Ammon's horn (tissue), 1 donor: ENCODE measurements around the gene AKAP13.

Experiments
- DNase-seq: peaks from one replicate; pipeline ENCODE4 v3.0.0-alpha.2; 2016; ENCODE audit warnings: low spot score

Gene AKAP13

GRCh38 chr15:85741021-85741421, 360.6 kb downstream of the AKAP13 start:
- no peak for DNase-seq

- DNase-seq, result no peak
These were observed 361.3 kb downstream of the AKAP13 start for GRCh38 chr15:85741662-85742061.

DNA sequence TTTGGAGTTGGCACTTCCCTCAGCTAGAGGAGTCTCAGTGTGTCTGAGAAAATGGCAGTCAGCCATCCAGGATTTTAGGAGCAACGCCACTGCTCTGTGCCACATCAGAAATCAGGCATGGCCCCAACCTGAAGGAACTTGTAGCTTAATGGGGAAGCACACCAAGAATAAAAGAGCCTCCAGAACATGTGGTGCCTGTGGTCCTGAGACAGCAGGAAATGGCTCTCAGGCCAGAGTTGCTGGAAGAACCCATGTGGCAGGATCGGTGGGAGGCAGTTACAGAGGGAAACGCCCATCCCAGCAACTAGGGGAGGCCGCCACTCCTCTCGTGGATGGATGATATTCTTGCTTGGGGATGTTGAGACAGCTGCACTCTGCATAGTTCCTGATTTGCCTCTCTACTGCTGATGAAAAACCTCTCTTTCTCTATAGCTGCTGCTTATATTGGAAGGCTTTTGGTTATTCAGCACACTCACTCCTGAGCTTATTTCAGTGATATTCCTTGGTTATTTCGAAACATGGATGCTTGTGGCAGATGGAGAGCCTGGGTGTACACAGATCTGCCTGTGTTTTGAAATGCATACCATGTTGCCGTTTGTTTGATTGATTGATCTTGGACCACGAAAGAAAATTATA, 361.9 kb downstream of the AKAP13 start:
- DNase-seq, result peak; percentile 59

- DNase-seq, result no peak
These were observed 363.1 kb downstream of the AKAP13 start for GRCh38 chr15:85743392-85744055.

- DNase-seq, result no peak
These were observed 364.2 kb downstream of the AKAP13 start for GRCh38 chr15:85744579-85744978.

GRCh38 chr15:85745023-85745422, 364.6 kb downstream of the AKAP13 start:
- DNase-seq, result no peak

DNA sequence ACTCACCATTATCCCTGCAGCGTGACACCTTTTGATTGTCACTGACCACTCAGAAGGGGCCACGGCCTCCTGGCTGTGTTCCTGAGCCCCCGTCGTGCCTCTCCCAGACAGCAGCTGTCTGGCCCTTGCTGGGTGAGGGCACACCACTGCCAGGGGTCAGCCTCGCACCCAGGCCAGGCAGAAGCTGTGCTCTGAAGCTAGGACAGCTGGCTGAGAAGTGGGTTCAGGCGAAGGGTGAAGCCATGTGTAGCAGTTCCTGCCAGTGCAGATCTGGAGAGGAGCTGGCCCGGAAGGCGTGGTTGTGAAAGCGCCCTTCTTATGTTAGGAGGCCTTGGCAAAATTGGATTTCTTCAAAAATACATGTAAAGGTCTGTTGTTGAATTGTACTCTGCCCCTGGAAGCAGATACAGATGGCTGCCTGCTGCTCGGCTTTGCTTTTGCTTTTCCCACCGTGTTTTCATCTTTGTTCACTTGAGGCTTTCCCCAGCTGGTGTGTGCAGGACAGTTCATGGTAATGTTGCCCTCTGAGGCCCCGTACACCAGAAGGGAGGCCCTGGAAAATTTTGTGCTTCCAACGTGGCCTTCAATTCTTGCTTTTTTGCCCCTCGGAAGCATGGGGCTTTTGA, 365.2 kb downstream of the AKAP13 start:
- no peak for DNase-seq

- DNase-seq, result no peak
These were observed 366.2 kb downstream of the AKAP13 start for GRCh38 chr15:85746641-85747040.

GRCh38 chr15:85748176-85748575, 367.8 kb downstream of the AKAP13 start:
- no peak for DNase-seq

DNA sequence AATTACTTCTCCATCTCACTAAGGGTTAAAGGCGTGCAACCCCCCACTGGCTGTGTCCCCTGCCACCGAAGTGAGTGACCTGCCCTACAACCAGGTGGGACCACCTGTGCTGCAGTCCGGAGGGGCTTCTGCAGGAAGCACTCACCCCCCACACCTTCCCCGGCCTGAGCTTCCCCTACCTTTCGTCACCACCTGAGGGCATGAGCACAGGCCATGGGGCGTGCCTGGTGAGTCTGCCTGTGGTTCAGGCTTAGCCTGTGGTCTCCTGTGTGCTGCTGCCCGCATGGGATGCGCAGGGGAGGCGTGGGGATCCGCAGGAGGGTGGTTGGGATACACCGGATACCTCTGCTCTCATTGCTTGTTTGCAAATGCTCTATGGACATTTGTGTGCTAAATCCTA, 368.3 kb downstream of the AKAP13 start:
- DNase-seq, result no peak

DNA sequence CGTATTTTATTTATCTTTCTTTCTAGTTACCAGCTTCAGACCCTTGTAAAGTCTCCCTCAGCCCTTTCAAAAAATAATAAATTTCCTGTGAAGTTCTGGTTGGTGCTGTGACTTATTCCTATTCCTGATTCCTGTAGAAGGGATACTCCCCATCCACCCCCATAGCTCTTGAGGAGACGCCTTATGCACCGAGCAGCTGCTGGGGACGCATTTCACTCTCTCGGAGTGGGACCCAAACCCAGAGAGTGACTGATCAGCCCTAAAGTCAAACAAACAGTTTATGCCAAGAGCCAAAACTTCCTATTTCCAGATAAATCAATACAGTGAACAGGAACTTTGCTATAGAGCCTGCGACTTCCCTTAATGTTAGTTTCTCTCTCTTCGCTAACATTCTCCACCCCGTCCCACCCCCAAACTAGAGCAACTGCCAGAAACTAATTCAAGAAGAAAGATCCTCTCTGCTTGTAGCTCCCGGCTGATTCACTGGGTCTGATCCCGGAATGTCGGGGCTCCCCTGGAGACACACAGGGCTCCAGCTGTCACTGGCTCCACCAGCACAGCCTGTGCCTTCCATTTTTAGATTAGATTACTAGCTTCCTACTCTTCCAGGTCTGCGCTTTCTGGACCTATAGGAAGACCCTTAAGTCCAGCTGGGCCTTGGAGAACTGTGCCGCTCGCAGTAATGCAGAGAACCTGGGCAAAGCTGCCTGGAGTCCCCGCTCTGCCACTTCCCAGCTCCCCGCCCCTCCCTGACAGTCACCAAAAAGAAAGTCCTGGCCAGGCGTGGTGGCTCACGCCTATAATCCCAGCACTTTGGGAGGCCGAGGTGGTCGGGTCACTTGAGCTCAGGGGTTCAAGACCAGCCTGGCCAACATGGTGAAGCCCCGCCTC, 369.1 kb downstream of the AKAP13 start:
- no peak for DNase-seq

GRCh38 chr15:85750319-85751290, 370.2 kb downstream of the AKAP13 start:
- peak; percentile 86 for DNase-seq

GRCh38 chr15:85751291-85752123, 371.1 kb downstream of the AKAP13 start:
- DNase-seq, result peak; percentile 76

- no peak for DNase-seq
These were observed 371.7 kb downstream of the AKAP13 start for GRCh38 chr15:85752124-85752475.

DNA sequence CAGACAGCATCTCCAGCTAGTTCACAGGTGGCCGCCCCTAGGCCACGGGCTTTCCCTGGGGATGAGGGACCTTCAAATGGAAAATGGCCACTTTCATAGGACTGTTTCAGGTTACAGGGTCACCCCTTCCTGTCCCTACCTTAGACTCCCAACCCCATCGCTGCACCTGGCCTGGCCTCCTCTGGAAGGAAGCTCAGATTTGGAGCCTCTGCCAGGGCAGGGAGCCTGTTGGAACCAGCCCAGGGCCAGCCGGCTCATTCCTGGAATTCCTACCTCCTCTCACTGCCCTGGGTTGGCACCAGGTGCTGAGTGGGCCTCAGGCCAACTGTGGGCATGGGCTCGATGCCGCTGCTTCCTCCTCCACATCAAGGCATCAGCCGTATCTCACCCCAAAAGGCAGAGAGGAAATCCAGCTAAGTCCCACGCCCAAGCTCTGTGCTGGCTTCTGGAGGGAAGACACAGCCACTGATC, 372.1 kb downstream of the AKAP13 start:
- no peak for DNase-seq

DNA sequence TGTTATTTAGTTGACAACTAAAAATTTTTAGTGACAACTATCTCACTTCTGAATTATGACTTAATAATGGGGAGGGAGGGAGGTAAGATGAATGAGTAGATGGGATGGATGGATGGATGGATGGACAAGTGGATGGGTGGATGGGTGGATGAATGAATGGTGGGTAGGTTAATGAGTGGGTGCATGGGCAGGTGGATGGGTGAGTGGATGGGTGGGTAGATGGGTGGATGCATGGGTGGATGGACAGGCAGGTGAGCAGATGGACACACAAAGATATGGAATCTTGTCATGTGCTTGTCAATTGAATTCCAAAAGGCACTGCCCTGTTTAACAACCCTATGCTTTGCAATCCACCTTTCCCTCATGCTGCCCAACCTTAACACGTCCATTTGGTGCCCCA, 372.9 kb downstream of the AKAP13 start:
- DNase-seq, result no peak

DNA sequence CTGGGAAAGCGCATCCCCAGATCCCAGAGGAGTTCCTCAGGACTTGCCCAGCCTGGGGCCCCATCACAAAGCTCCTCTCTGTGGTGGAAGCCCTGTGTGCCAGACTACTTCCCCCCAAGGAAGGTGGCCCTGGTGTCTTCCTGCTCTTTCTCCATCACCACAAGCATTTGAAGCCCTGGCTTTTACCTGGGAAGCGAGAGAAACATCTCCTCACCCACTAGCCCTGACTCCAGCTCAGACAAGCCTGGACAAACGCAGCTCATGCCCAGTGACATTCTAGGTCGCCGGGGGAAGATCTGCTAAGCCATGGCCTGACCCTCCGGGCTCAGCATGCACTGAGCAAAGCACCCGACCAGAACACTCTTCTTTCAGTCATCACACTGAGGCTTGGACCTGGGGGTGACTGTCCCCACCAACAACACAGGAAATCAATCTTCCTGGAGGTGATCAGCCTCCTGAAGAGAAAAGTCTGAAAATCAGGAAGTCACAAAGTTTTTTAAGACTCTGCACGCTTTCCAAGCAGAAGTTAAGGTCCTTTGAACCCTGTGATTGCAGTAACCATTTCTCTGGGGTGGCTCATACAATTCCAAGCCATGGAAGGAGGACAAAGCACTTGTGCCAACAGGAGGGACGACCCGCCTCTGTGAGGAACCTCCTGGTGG, 373.5 kb downstream of the AKAP13 start:
- DNase-seq, result no peak

DNA sequence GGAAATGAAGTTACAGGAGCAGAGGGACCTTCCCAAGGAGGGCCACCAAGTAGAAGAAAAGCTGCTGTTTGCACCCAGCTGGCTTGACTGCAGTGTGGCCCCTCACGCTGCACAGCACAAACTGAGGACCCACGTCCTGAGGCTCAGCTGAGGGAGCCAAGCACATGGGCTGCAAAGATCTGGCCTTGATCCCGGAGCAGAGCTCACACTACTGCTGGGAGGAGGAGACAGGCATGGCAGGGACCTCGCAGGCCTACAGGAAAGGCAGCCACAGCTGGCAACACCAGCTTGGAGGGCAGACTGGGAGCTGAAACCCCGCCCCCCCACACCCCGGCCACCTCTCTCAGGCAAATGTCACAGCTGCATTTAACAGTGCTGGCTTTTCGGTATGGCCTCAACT, 374.6 kb downstream of the AKAP13 start:
- DNase-seq, result no peak

DNA sequence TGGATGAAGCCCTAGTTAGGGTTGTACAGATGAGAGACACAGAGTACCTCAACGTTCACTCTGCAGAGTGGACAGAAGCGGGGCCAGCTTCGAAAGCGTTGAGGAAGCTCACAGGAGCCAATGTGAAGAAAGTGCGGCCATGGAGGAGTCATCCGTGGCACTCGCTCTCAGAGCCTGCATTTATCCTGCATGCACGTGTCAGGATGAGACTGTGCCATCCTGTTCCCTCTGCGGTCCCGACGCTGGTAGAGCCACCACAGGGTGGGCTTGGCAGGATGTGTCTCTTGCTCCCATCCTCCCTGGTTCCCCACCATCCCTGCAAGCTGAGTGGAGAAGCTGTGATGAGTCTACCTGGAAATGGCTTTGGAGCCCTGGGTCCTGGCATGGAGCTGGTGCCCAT, 375.1 kb downstream of the AKAP13 start:
- DNase-seq, result no peak

DNA sequence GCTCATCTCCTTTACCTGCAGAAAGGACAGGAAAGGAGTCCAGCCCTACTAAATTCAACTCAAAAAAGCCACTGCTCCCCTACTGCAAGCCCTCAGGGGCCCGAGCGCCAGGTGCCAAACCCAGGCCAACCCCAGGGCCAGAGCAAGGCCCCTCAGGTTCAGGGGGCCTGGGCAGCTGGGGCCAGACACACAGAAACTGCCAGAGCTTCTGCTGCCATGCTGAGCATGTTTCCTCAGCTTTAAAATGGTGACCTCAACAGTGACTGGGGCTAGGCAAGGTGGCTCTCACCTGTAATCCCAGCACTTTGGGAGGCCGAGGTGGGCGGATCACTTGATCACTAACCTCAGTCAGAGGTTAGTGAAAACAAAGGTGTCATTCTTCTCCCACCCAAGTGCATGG, 375.5 kb downstream of the AKAP13 start:
- DNase-seq, result no peak
